ENCODE data around the gene JPH4. TPM values are rescaled to one million over a fixed set of nuclear protein-coding genes. Genes with fewer than 3 reads are reported as not detected.

Gene JPH4
- total and polyA plus RNA-seq, 7 donors = 0.01 to 0.62 (median 0.13) TPM

DNA sequence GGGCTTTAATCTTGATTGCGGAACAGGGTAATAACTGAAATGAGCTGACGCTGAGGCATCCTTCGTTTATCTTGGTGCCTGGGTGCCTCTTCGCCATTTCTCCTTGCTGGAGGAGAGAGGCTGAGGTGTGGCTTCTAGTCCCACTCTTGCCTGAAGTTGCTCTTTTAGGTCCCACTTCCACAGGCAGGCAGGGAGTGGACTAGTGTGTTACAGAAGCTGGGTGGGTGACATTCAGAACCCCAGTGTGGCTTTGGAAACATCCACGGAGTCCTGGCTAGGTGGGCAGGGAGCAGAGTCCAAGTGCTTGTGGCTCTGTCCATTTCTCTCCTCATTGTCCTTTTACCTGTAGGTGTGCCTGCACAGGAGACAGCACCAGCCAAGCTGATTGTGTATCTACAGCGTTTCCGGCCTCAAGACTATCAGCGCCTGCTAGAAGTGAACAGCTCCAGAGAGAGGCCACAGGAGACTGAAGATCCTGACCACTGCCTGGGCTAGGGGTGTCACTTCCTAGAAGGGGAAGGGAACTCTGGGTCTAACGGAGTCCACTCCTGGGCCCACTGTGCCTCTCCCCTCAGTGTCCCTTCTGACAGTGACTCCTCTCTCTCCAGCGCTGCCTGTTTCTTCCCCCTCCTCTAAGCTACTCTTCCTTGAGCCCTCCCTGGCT lies 20.1 kb downstream of the JPH4 start:
- intact Hi-C loops (cut with DNase I) = loop anchor here in 1 of 2 donors (10.0 kb wide), 1 partner anchor 234 kb away; the partner anchor contains the start of gene PABPN1
- 85 to 88% (median 88%) methylated on average over 10 of the region's 10 CpGs for WGBS, 3 donors

DNA sequence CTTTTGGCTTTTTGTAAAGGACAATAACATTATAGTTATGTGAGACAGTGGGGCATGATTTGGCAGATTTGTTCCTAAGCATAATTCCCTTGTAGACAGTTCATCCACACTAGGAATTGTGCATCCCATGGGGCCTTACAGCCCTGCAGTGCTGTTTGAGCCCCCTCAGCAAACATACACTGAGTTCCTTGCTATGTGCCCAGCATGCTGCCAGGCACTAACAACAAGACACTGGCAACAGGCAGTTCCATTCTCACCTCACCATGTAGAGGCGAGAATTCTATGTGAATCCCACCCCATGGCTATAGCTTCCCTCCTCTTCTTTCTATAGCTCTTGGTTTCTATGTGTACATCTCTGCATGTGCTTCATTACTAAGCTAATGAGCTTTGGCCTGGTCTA lies 20.6 kb downstream of the JPH4 start:
- Histone ChIP-seq H3K27me3 (ENCODE audit: insufficient read depth in 3 of 3, low read length in 2 of 3) (no peaks in the 10 kb centered on the region), H3K36me3 (ENCODE audit: insufficient read depth in 1 of 2, low read depth in 1 of 2) (peaks cover 0 to 25% of the 10 kb centered on the region in 2 donors), H3K4me3 (no peak overlapping the region), H3K9me3 (no peaks in the 10 kb centered on the region), H3K27ac (no peak overlapping the region), H3K4me1 (peaks cover 22% of the 10 kb centered on the region)
- TF ChIP-seq, protein P1, sequence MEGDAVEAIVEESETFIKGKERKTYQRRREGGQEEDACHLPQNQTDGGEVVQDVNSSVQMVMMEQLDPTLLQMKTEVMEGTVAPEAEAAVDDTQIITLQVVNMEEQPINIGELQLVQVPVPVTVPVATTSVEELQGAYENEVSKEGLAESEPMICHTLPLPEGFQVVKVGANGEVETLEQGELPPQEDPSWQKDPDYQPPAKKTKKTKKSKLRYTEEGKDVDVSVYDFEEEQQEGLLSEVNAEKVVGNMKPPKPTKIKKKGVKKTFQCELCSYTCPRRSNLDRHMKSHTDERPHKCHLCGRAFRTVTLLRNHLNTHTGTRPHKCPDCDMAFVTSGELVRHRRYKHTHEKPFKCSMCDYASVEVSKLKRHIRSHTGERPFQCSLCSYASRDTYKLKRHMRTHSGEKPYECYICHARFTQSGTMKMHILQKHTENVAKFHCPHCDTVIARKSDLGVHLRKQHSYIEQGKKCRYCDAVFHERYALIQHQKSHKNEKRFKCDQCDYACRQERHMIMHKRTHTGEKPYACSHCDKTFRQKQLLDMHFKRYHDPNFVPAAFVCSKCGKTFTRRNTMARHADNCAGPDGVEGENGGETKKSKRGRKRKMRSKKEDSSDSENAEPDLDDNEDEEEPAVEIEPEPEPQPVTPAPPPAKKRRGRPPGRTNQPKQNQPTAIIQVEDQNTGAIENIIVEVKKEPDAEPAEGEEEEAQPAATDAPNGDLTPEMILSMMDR (IDR thresholded peaks at IDR 0.05) = no peak
- no peak for ATAC-seq
- DNase-seq = no peak
- WGBS, 3 donors = 83 to 94% (median 93%) methylated on average over 1 of the region's 1 CpG
- intact Hi-C loops (cut with DNase I) = loop anchor here in 1 of 2 donors (10.0 kb wide), 1 partner anchor 233 kb away; the partner anchor contains the start of gene PABPN1

More for the DNA sequence above, 20.1 kb downstream of the JPH4 start:
- no peak overlapping the region for H3K4me3 ChIP-seq
- H3K4me1 ChIP-seq = peaks cover 22% of the 10 kb centered on the region
- H3K9me3 ChIP-seq = no peaks in the 10 kb centered on the region
- no peak for ATAC-seq
- TF ChIP-seq, protein P1 (IDR thresholded peaks at IDR 0.05) = no peak
- H3K27ac ChIP-seq = no peak overlapping the region
- no peak for DNase-seq
- H3K36me3 ChIP-seq (ENCODE audit: insufficient read depth in 1 of 2, low read depth in 1 of 2) = peaks cover 0 to 25% of the 10 kb centered on the region in 2 donors
- no peaks in the 10 kb centered on the region for H3K27me3 ChIP-seq (ENCODE audit: insufficient read depth in 3 of 3, low read length in 2 of 3)

DNA sequence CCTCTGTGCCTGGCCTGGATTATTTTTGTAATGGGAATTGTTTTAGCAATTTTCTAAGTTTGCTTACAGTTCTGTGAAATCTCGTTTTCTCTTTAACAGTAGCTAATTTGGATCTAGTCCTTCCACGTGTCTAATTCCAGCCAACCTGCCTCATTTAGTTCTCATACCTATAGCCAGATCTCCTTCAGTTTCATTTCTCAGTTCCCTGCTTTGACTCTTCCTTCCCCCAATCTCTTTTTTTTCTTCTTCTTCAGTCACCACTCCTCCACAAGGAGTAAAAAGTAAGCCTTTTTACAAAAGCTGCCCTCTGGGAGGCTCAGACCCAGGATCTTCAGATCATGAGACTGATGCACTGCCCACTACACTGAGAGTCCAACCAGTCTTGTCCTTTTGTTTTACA lies 21.1 kb downstream of the JPH4 start:
- ATAC-seq (no peak), DNase-seq (no peak)
- intact Hi-C loops (cut with DNase I) = loop anchor here in 1 of 2 donors (10.0 kb wide), 1 partner anchor 233 kb away; the partner anchor contains the start of gene PABPN1
- H3K27ac ChIP-seq = peak overlapping the region; percentile 99
- no peaks in the 10 kb centered on the region for H3K9me3 ChIP-seq
- TF ChIP-seq, protein P1 (IDR thresholded peaks at IDR 0.05) = no peak
- WGBS, 3 donors = 45 to 53% (median 46%) methylated on average over 2 of the region's 2 CpGs
- peaks cover 0 to 25% of the 10 kb centered on the region in 2 donors for H3K36me3 ChIP-seq (ENCODE audit: insufficient read depth in 1 of 2, low read depth in 1 of 2)
- peak overlapping the region; percentile 99 for H3K4me3 ChIP-seq
- H3K27me3 ChIP-seq (ENCODE audit: insufficient read depth in 3 of 3, low read length in 2 of 3) = no peaks in the 10 kb centered on the region
- peaks cover 22% of the 10 kb centered on the region for H3K4me1 ChIP-seq

DNA sequence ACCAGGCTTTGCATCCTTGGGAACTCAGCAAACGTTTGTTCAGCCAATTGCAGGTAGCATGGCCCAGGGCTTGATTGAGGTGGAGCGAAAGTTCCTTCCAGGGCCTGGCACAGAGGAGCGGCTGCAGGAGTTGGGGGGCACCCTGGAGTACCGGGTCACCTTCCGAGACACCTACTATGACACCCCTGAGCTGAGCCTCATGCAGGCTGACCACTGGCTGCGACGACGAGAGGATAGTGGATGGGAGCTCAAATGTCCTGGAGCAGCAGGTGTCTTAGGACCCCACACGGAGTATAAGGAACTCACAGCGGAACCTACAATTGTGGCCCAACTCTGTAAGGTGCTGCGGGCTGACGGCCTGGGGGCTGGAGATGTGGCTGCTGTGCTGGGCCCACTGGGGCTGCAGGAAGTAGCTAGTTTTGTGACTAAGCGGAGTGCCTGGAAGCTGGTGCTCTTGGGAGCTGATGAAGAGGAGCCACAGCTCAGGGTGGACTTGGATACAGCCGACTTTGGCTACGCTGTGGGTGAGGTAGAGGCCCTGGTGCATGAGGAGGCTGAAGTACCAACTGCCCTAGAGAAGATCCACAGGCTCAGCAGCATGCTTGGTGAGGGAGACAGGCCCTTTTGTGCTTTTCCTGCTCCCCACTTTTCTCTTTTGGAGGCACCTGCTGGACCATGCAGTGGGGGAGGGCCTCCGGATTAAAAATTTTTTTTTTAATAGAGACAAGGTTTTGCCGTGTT lies 21.7 kb downstream of the JPH4 start:
- ATAC-seq = peak in 1 of 4 donors; percentile 1
- TF ChIP-seq, protein P1 (IDR thresholded peaks at IDR 0.05) = no peak
- Histone ChIP-seq H3K4me3 (peak overlapping the region; percentile 99), H3K36me3 (ENCODE audit: insufficient read depth in 1 of 2, low read depth in 1 of 2) (peaks cover 0 to 25% of the 10 kb centered on the region in 2 donors), H3K27ac (peak overlapping the region; percentile 99), H3K27me3 (ENCODE audit: insufficient read depth in 3 of 3, low read length in 2 of 3) (no peaks in the 10 kb centered on the region), H3K4me1 (peaks cover 22% of the 10 kb centered on the region), H3K9me3 (no peaks in the 10 kb centered on the region)
- WGBS, 3 donors = 33 to 42% (median 33%) methylated on average over 17 of the region's 17 CpGs
- DNase-seq = no peak
- intact Hi-C loops (cut with DNase I) = loop anchor here in 1 of 2 donors (10.0 kb wide), 1 partner anchor 232 kb away; the partner anchor contains the start of gene PABPN1

All from psoas muscle (tissue), 8 donors.